GM18519 (cell line): ENCODE data around the gene A2M.

Source experiments
- ATAC-seq: cut with Tn5 transposase; IDR thresholded peaks from one replicate; pipeline ENCODE4 v1.9.1; 2021; ENCODE audit warnings: mild to moderate bottlenecking, moderate library complexity; ENCODE audit not compliant: unreplicated experiment, low FRiP score

A2M gene

DNA sequence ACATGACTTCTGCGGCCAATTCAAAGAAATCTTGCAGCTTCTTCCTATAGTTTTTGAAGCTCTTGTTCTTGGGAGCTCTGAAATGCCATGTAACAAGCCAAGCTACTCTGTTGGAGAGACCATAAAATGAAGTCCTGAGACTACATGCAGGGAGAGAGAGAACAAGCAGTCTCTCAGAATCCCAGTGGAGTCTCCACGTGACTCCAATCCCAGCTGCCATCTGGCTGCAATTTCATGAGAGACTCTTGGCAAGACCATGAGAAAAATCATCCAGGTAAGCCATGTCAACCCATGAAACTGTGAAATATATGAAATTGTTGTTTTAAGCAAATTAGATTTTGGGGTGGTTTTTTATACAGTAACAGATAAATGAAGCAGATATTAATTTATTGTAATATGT is 72.0 kb downstream of the A2M start:
- no peak for ATAC-seq

GRCh38 chr12:9041321-9041720 is 74.4 kb downstream of the A2M start:
- ATAC-seq, result no peak

- ATAC-seq, result no peak
Observed at GRCh38 chr12:9040484-9041186, 75.1 kb downstream of the A2M start.

- ATAC-seq, result no peak
Observed at GRCh38 chr12:9039397-9039977, 76.2 kb downstream of the A2M start.

- ATAC-seq, result no peak
Observed at GRCh38 chr12:9037431-9037830, 78.3 kb downstream of the A2M start.

DNA sequence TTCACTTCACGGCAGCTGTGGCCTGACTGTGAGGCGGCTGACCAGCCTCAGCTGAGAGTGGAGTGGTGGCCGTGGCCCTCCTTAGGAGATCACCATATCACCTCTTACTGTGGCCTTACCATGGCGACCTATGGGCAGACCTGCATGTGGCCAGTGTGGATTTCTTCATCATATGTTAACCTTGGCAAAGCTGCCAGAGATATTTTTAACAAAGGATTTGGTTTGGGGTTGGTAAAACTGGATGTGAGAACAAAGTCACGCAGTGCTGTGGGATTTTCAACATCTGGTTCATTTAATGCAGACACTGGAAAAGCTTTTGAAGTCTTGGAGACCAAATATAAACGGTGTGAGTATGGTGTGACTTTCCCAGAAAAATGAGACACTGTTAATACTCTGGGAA is 79.5 kb downstream of the A2M start:
- no peak for ATAC-seq

GRCh38 chr12:9034095-9034494 is 81.6 kb downstream of the A2M start:
- ATAC-seq, result no peak

DNA sequence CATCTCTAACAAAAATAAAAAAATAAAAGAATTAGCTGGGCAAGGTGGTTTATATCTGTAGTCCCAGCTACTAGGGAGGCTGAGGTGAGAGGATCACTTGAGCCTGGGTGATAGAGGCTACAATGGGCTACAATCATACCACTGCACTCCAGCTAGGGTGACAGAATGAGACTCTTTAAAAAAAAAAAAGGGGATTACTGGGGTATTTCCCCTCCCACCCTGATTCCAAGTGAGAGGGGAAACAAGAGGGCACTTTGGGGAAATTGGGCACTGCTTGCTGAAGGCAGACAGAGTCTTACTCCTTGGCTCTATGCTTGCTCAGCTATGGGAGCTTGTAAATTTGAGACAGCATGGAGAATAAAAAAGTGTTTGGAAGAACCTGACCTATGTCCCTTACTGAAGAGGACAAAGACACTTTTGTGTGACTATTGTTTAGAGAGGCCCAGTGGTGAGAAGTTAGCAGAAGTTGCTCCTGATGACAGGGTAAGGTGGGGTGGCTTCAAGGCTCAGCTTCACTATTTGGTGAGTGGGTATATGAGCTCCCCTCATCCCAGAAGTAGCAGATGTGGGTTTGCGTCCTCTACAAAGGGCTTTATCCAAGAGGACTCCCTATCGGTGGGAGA is 82.3 kb downstream of the A2M start:
- no peak for ATAC-seq

GRCh38 chr12:9032202-9032964 is 83.3 kb downstream of the A2M start:
- ATAC-seq, result no peak

DNA sequence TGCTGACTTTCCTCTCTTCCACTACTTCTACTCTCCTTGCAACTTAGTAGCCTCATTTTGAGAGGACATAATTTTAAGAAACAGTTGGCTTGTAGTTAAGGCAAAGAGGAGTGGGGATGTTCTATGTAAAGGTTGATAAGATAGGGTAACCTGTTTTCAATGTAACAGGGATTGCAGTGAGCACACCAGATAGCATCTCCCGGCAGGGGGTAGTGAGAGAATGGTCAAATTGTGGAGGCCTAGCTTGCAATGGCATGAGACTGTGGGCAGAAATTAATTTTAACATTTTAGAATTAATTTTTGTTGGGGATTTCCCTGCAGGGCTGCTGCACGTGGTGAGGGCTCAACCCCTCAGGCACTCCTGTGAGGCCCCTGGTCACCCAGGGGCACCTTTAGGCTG is 84.9 kb downstream of the A2M start:
- ATAC-seq, result no peak

- no peak for ATAC-seq
Observed at GRCh38 chr12:9027161-9028059, 88.3 kb downstream of the A2M start.

DNA sequence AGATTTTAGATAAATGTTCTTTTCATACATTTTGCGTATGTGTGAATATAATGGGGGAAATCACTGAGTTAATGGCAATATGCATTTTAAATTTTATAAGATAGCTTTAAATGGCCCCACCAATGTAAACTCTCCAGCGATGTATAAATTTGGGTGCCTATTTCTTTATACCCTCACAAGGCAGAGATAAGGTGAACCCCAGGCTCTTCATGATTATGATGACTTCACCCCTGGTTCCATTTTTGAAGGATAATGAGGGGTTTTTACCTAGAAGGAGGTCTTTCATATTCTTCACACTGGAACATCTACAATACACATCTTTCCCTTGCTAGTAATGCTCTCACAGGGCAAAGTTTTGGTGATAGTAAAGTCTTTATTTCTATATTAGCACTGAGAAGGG is 91.2 kb downstream of the A2M start:
- ATAC-seq, result no peak

GRCh38 chr12:9022592-9022991 is 93.1 kb downstream of the A2M start:
- ATAC-seq, result no peak
